Measurements from ENCODE around the gene ELF5.

DNA sequence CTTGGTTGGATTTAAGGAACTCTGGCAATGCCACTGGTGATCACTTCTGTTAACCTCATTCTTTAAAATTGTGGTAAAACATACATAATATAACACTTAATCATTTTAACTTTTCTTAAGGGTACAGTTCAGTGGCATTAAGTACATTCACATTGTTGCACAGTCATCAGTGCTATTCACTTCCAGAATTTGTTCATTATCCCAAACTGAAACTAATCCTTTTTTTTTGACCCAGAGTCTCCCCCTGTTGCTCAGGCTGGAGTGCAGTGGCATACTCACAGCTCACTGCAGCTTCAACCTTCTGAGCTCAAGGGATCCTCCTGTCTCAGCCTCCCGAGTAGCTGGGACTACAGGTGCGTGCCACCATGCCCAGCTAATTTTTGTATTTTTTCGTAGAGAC, 10.6 kb downstream of the ELF5 start:
- TF ChIP-seq, protein P1, sequence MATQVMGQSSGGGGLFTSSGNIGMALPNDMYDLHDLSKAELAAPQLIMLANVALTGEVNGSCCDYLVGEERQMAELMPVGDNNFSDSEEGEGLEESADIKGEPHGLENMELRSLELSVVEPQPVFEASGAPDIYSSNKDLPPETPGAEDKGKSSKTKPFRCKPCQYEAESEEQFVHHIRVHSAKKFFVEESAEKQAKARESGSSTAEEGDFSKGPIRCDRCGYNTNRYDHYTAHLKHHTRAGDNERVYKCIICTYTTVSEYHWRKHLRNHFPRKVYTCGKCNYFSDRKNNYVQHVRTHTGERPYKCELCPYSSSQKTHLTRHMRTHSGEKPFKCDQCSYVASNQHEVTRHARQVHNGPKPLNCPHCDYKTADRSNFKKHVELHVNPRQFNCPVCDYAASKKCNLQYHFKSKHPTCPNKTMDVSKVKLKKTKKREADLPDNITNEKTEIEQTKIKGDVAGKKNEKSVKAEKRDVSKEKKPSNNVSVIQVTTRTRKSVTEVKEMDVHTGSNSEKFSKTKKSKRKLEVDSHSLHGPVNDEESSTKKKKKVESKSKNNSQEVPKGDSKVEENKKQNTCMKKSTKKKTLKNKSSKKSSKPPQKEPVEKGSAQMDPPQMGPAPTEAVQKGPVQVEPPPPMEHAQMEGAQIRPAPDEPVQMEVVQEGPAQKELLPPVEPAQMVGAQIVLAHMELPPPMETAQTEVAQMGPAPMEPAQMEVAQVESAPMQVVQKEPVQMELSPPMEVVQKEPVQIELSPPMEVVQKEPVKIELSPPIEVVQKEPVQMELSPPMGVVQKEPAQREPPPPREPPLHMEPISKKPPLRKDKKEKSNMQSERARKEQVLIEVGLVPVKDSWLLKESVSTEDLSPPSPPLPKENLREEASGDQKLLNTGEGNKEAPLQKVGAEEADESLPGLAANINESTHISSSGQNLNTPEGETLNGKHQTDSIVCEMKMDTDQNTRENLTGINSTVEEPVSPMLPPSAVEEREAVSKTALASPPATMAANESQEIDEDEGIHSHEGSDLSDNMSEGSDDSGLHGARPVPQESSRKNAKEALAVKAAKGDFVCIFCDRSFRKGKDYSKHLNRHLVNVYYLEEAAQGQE (IDR thresholded peaks at IDR 0.05; ENCODE audit: insufficient replicate concordance, low read depth), result no peak
- TF ChIP-seq, protein P2, sequence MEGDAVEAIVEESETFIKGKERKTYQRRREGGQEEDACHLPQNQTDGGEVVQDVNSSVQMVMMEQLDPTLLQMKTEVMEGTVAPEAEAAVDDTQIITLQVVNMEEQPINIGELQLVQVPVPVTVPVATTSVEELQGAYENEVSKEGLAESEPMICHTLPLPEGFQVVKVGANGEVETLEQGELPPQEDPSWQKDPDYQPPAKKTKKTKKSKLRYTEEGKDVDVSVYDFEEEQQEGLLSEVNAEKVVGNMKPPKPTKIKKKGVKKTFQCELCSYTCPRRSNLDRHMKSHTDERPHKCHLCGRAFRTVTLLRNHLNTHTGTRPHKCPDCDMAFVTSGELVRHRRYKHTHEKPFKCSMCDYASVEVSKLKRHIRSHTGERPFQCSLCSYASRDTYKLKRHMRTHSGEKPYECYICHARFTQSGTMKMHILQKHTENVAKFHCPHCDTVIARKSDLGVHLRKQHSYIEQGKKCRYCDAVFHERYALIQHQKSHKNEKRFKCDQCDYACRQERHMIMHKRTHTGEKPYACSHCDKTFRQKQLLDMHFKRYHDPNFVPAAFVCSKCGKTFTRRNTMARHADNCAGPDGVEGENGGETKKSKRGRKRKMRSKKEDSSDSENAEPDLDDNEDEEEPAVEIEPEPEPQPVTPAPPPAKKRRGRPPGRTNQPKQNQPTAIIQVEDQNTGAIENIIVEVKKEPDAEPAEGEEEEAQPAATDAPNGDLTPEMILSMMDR (IDR thresholded peaks at IDR 0.05; ENCODE audit: insufficient read depth, low read length), result no peak
- no peak for TF ChIP-seq POLR2AphosphoS5 (IDR thresholded peaks at IDR 0.05; ENCODE audit: low read depth)
- no peak for TF ChIP-seq GABPA (IDR thresholded peaks at IDR 0.05; ENCODE audit: low read depth)

Measured in HL-60 (cell line).